NAMALWA (cell line): ENCODE results near the gene MYL11.
"Not testable (repeated sequence)": the region's sequence is repeated elsewhere in the genome, so short reads cannot be mapped to it uniquely, and the experiment has no call there.

Experiments
- DNase-seq: peaks from one replicate; pipeline ENCODE4 v3.0.0-alpha.2; 2015; ENCODE audit warnings: low spot score

Gene MYL11

DNA sequence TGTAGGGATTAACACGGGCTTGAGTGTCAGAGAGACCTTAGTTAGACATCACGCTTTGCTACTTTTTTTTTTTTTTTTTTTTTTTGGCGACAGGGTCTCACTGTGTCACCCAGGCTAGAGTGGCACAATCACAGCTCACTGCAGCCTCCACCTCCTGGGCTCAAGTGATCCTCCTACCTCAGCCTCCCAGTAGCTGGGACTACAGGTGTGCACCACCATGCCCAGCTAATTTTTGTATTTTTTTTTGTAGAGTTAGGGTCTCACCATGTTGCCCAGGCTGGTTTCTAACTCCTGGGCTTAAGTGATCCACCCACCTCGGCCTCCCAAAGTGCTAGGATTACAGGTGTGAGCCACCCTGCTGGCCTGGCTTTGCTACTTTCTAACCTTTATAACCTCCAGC is 22.0 kb downstream of the MYL11 start:
- DNase-seq = not testable (repeated sequence)

DNA sequence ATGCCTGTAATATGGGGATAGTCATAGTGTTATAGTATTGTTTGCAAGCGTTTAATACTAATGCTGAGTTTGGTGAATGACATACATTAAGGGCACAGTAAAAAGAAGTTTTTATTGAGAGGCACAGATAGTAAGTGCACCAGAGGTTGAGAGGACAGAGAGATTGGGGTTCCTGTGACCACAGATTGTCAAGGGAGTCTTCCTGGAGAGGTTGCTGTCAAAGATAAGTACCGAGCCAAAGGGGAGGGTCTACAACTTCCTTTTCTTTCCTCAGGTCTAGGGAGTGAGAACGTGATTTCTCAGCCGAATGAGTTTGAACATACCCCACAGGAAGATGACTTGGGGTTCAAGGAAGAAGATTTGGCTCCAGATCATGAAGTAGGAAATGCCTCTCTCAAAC is 22.5 kb downstream of the MYL11 start:
- no peak for DNase-seq

DNA sequence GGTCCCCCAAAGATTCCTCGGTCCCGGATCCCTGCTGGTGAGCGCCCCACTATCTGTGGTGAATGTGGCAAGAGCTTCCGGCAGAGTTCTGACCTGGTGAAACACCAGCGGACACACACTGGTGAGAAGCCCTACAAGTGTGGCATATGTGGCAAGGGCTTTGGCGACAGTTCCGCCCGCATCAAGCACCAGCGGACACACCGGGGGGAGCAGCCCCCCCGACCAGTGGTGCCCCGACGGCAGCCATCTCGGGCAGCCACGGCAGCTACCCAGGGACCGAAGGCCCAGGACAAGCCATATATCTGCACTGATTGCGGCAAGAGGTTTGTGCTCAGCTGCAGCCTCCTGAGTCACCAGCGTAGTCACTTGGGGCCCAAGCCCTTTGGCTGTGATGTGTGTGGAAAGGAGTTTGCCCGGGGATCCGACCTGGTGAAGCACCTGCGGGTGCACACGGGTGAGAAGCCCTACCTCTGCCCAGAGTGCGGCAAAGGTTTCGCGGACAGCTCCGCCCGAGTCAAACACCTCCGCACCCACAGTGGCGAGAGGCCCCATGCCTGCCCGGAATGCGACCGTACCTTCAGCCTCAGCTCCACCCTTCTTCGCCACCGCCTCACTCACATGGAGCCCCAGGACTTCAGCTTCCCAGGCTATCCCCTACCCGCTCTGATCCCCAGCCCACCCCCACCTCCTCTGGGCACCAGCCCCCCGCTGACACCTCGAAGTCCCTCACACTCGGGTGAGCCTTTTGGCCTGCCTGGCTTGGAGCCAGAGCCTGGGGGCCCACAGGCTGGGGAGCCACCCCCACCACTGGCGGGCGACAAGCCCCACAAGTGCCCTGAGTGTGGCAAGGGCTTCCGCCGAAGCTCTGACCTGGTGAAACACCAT is 23.4 kb downstream of the MYL11 start:
- DNase-seq = no peak

DNA sequence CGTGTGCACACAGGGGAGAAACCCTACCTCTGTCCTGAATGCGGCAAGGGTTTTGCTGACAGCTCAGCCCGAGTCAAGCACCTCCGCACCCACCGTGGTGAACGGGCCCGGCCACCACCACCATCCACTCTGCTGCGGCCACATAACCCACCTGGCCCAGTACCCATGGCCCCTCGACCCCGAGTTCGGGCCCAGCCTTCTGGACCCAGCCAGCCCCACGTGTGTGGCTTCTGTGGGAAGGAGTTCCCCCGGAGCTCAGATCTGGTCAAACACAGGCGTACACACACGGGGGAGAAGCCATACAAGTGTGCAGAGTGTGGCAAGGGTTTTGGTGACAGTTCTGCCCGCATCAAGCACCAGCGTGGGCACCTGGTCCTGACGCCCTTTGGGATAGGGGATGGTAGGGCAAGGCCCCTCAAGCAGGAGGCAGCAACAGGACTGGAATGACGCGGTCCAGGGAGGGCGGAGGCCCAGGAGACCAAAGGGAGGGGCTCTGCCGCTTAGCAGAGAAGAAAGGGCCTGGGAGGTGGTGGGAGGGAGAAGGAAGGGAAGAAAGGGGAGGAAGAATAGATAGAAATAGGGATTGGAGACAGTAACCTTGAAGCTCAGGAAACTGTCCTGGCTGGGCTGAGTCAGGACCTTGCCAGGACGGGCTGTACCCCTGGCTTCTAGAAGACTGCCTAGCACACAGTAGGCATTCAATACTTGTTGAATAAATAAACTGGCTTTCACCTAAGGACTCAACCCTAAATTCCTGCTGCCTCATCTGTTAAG is 24.2 kb downstream of the MYL11 start:
- DNase-seq = no peak

DNA sequence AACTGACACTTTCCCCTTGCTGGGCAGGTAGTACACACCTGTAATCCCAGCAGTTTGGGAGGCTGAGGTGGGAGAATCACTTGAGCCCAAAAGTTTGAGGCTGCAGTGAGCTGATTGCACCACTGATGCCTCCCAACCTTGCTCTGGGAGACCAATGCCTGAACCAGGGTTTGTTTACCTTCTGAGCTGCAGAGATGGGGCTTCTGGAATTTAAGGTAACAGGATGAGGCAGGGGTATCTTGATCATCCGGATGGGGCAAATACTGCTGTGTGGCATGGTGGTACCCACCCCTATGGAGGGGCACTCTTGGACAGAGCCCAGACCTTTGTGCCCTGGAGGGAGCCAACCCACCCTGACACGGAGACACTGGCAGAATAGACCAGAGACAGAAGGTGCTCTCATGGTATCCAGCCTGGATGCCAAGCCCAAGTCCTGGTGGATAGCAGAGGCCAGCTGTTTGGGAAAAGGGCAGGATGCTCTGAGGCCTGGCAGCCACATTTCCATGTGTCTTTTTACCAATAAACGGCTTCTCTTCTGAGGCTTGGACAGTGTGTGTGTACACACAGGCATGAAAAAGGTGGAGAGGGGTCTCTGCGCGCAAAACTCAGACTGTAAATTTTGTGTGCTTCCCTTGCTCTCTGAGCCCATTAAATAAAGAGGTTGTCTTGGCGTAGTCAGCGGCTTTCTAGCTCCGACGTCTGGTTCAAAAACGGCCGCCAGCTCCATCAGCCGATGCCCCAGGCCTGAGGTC is 25.0 kb downstream of the MYL11 start:
- no peak for DNase-seq

DNA sequence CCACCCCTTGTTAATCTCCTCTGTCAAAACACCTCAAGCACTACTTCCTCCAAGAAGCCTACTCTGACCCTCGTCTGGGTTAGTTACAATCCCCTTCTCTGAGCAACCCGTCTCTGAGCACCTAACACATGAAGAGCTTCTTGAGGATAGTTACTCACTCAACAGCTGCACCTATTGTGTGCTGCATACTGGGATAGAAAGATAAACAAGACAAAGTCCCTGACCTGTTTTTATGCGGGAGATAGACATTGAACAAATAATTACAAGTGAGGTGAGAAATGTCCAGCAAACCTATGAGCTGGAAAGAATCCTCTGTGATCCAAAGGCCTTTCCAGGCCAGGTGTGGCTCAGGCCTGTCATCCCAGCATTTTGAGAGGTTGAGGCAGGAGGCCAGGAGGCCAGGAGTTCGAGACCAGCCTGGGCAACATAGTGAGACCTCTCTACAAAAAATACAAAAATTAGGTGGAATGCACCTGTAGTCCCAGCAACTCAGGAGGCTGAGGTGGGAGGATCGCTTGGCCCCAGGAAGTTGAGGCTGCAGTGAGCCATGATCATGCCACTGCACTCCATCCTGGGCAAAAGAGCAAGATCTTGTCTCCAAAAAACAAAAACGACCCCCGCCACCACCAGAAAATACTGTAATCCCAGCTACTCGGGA is 27.3 kb downstream of the MYL11 start:
- no peak for DNase-seq

DNA sequence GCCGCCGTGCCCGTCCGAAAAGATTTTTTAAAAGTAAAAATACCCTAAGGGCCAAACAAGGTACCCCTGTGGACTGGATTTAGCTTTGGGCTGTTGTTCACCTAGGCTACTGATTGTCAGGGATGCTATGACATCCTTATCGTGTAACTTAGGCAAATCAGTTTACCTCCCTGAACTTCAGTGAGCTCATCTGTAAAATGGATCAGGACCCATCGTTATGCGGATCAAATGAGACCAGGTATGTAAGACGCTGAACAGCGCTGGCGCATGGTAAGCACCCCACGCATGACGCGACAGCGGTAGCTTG is 32.1 kb downstream of the MYL11 start:
- no peak for DNase-seq

DNA sequence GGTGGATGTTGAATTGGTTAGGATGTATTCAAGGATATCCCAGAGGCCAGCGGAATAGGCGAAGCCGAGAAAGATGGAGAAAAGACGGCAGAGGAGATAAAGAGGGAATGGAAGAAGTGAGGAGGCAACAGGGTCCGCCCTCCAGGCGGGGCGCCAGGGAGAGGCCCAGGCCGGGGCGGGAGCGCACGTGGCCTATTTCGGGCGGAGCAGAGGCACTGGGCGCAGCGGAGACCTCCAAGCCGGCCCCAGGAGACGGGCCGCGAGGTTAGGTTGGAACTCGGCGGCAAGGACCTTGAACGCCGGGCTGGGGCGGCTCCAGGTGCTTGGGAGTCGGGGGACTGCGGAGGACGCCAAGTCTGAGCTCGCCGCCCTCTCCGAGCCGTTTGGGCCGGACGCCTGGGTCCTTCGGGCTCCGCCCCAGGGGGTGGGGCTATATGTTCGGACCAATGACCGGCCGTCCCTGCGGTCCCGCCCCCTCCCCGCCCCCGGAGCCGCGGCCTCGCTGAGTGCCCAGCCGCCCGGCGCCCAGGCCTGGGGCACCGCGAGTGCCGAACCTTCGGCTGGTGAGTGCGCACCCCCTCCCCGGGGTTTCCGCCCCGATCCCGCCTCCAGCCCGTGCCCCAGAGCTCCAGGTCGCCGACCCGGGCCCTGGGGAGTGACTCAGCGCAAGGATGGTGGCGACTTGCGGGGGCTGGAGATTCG is 32.7 kb downstream of the MYL11 start, which contains the start of gene ZNF771:
Gene ZNF771 (plus strand): TSS at position 505 of the 702 bp plus-strand sequence. CDS start 448 bp downstream, outside the sequence.
- peak; percentile 92 for DNase-seq

DNA sequence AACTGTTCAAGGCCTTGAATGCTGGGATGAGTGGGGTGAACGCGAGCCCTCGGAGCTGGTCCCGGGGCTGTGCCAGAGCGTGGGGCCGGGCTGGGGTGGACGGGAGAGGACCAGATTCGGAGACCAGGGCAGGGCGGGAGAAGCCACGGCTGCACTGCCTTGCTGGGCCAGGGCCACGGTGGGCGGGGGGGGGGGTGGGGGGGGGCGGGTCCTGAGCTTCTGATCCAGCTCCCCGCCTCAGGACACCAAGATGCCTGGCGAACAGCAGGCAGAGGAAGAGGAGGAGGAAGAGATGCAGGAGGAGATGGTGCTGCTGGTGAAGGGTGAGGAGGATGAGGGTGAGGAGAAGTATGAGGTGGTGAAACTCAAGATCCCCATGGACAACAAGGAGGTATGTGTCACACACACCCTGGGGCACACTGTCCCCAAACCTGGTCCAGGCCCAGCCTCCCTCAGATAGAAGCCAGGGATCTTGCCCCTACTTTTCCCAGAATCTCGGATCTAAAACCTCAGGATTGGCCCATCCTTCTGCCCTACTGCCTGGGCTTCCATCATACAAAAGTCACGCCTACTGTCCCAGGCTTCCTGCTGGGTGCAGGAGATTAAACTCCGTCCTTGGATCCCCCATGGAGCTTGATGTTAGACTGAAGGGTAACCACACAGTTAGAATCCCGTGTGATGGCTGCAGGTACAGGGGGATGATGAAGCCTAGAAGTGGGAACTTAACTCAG is 33.4 kb downstream of the MYL11 start:
- DNase-seq = peak; percentile 27

DNA sequence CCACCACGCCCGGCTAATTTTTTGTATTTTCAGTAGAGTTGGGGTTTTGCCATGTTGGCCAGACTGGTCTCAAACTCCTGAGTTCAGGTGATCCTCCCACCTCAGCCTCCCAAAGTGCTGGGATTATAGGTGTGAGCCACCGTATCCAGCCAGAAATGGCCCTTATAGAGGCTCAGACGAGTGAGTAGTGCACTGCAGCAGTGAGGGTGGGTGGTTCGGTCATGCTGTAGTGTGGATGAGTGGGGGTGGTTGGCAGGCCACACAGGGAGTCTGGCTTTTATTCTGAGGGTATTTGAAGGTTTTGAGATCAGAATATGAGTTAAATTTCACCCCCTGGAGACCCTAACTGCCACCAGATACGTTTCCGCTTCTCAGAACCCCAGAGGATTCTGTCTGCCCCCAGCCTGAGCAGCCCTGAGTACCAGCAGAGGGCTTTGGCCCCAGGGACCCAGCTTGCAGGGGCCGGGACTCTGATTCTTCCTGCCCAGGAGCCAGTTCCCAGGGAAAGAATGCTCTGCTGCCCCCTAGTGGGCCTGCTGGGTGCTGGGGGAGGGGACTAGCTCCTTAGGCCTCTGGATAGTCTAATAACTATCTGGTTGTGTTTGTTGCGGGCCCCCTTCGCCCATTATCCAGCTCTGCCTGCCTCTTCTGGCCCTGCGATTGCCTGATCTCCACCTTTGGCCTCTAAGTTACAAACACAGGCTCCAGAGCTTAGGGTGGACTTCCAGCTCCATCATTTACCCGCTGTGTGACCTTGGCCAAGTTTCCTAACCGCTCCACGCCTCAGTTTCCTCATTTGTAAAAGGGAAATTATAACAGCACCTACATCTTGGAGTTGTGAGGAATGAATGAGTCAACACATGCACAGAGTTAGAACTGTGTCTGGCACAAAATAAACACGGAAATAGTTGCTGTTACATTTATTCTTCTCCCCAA is 34.8 kb downstream of the MYL11 start:
- DNase-seq = peak; percentile 96

DNA sequence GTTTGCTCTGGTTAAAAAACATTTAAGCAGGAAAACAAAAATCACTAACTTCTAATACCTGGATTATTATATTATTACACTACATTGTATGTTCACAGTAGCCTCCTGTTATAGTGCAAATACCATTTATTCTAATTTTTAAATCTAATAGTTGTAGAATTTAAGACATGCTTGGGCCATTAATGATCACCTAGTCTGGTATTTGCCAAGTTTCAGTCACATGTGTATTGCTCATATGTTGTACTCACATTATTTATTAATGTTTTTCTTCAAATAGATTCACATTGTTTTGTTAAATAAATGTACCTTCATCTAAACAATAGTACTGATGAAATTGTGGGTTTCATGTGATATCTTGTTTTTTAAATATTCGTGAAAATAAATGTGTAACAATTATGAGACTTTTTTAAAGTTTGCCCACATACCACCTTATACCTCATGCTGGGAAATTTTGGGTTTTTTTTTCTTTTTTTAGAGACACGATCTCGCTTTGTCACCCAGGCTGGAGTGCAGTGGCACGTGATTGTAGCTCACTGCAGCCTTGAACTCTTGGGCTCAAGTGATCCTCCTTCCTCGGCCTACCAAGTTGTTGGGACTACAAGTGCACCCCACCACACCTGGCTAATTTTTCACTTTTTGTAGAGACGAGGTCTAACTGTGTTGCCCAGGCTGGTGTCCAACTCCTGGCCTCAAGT is 38.7 kb downstream of the MYL11 start:
- no peak for DNase-seq

DNA sequence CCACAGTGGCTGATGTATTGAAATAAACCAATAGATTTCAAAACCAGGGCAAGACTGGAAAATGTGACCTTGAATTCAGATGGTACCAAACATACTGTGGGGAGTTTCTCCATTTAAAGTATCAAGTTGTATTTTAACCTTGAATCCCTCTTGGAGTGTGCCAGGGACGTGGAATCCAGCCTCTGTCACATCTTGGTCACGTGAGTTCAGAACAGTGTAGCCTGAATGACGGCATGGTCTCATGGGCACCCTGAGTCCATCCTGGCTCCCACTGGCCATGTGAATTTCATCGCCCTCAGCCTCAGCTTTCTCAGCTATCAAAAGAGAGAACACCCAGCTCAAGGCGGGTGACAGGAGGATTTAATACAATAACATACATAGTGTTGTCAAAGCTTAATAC is 39.6 kb downstream of the MYL11 start:
- no peak for DNase-seq

DNA sequence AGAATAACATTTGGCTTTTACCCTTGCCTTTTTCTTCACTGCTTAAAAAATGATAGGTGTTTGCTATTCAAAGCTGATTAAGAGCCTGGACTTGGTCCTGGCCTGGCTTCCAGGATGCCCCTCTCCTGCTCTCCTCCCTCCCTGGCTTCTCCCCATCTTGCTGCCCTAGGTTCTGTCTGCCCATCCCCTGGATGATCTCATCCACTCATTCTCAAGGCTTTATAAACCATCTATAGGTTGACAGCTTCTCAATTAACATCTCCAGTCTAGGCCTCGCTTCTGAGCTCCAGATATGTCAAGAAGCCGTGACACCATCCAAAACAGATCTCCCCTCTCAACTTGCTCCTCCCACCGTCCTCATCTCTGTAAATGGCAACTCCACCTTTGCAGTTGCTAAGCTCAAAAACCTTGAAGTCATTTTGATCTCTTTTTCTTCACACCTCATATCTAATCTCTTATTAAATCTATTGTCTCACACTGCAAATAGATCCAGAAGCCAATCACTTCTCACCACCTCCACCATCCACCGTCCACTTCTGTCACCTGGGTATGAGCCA is 41.5 kb downstream of the MYL11 start:
- no peak for DNase-seq

DNA sequence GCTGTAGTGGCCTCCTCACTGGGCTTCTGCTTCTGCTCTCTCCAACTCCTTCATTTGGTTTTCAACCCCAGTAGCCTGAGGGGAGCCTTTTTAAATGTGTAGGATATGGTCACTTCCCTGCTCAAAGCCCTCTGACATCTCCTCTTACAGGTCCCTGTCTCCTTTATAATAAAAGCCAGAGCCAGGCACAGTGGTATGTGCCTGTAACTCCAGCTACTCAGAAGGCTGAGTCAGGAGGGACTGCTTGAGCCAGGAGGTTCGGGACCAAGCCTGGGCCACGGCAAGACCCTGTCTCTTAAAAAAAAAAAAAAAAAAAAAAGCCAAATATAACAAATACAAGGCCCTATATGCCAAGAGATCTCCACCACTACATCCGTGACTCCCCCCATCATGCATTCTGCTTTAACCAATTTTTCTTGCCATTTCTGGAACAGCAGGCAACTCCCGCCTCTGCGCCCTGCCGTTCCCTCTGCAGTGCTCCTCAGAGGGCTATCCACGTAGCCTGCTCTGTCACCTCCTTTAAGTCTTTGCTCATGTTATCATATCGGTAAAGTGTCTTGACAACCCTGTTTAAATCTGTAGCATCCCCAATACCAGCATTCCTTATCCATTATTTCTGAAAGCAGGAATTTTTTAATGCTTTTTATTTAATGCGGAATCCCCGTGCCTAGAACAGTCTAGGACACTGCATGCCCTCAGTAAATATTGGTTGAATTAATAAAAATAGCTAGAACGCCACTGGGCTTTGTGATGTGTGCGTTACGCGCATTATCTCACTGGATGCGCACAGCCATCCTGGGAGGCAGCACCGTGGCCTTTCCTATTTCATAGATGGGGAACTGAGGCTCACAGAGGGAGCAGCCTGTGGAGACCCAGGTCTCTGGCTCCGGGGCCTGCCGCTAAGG is 42.3 kb downstream of the MYL11 start:
- DNase-seq = no peak

DNA sequence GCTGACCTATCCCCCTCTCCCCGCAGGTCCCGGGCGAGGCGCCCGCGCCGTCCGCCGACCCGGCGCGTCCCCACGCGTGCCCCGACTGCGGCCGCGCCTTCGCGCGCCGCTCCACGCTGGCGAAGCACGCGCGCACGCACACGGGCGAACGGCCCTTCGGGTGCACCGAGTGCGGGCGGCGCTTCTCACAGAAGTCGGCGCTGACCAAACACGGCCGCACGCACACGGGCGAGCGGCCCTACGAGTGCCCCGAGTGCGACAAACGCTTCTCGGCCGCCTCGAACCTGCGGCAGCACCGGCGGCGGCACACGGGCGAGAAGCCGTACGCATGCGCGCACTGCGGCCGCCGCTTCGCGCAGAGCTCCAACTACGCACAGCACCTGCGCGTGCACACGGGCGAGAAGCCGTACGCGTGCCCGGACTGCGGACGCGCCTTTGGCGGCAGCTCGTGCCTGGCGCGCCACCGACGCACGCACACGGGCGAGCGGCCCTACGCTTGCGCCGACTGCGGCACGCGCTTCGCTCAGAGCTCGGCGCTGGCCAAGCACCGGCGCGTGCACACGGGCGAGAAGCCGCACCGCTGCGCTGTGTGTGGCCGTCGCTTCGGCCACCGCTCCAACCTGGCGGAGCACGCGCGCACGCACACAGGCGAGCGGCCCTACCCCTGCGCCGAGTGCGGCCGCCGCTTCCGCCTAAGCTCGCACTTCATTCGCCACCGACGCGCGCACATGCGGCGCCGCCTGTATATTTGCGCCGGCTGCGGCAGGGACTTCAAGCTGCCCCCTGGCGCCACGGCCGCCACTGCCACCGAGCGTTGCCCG is 43.1 kb downstream of the MYL11 start:
- peak; percentile 80 for DNase-seq

DNA sequence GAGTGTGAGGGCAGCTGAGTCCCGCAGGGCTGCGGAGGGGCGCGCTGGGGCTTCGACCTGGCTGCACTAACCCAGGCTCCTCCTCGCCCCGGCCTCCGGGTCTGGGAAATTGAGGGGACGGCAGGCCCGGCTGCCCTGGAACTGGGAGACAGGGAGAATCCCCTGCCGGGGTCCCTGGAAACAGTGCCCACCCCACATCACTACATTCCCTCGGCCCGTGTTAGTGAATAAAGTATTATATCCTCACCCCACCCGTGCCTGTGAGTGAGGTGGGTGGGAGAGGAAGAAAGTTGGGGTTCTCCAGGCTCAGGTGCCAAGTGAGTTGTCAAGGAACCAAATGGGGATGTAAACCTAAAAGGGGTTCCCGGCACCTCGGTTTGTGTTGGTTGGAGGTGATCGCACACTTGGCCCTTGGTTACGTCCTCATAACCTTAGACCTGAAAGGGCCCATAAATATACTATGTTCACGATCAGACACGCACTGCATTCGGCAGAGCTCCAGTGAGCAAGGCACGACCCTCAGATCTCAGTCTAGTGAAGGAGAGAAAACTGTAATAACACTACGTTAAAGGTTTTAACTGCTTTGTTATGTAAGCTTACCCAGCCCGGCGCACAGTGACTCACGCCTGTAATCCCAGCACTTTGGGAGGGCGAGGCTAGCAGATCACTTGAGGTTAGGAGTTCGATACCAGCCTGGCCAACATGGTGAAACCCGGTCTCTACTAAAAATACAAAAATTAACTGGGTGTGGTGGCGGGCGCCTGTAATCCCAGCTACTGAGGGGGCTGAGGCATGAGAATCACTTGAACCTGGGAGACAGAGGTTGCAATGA is 44.0 kb downstream of the MYL11 start:
- DNase-seq = no peak
